HFFc6 (cell line): ENCODE results near the gene ERCC6L. TPM values are rescaled to one million over a fixed set of nuclear protein-coding genes. Genes with fewer than 3 reads are reported as not detected.
A peak's percentile ranks its signal among the peaks of the same experiment; 100 is the strongest.

Experiments used
- DNase-seq: peaks from one replicate; pipeline ENCODE4 v3.0.0-alpha.2; 2018
- H3K27ac Mint-ChIP-seq: 2 replicates; pipeline ENCODE4 v1.8.0; 2020; ENCODE audit warnings: mild to moderate bottlenecking, mixed read lengths
- H3K27me3 Mint-ChIP-seq: 2 replicates; pipeline ENCODE4 v1.8.0; 2021; ENCODE audit warnings: mild to moderate bottlenecking, moderate library complexity, mixed read lengths; ENCODE audit not compliant: insufficient read depth
- H3K36me3 Mint-ChIP-seq: 2 replicates; pipeline ENCODE4 v1.8.0; 2021; ENCODE audit warnings: low read depth, mixed read lengths
- H3K4me1 Mint-ChIP-seq: 2 replicates; pipeline ENCODE4 v1.8.0; 2020; ENCODE audit warnings: low read depth, mixed read lengths
- H3K4me3 Mint-ChIP-seq: 2 replicates; pipeline ENCODE4 v1.8.0; 2020; ENCODE audit warnings: mild to moderate bottlenecking, moderate library complexity, mixed read lengths
- H3K9me3 Mint-ChIP-seq: 2 replicates; pipeline ENCODE4 v1.8.0; 2020; ENCODE audit warnings: mild to moderate bottlenecking, mixed read lengths
- CTCF ChIP-seq: fragments of 200-600 bp; sonication (generic); IDR thresholded peaks from 2 replicates; pipeline ENCODE4 v1.5.0; 2021; ENCODE audit warnings: antibody characterized with exemption, mild to moderate bottlenecking
- total RNA-seq, 6 experiments: library from RNA; stranded (reverse); fragmentation: NEBNext Ultra II Directional; extraction: Animal tissue kit (Norgen Biotek cat#: 25700); gene quantifications; 2 replicates in 1 of 6; 3 replicates in 5 of 6; pipeline ENCODE4 v1.2.3, GENCODE V29; 2021

ERCC6L gene
- total RNA-seq, 6 experiments from 2014 or later, result 3.1 to 7.2 (median 6.6) TPM

GRCh38 chrX:72260448-72260847 is 21.6 kb upstream of the ERCC6L start:
- peaks cover 5% of the 10 kb centered on the region for H3K36me3 Mint-ChIP-seq
- H3K9me3 Mint-ChIP-seq, result no peaks in the 10 kb centered on the region
- no peak overlapping the region for H3K27ac Mint-ChIP-seq
- TF ChIP-seq CTCF, result no peak
- peaks cover 28% of the 10 kb centered on the region for H3K4me1 Mint-ChIP-seq
- no peaks in the 10 kb centered on the region; the same call in none of the 2 replicates for H3K27me3 Mint-ChIP-seq
- DNase-seq, result no peak
- H3K4me3 Mint-ChIP-seq, result no peak overlapping the region

- TF ChIP-seq CTCF, result no peak
- peak overlapping the region; percentile 61 for H3K4me3 Mint-ChIP-seq
- H3K36me3 Mint-ChIP-seq, result peaks cover 5% of the 10 kb centered on the region
- H3K27ac Mint-ChIP-seq, result peak overlapping the region; percentile 92
- DNase-seq, result peak; percentile 77
- no peaks in the 10 kb centered on the region for H3K9me3 Mint-ChIP-seq
- H3K27me3 Mint-ChIP-seq, result no peaks in the 10 kb centered on the region; the same call in none of the 2 replicates
- H3K4me1 Mint-ChIP-seq, result peaks cover 30% of the 10 kb centered on the region
Observed at GRCh38 chrX:72258174-72258573, 19.3 kb upstream of the ERCC6L start.

GRCh38 chrX:72255864-72256263 is 17.0 kb upstream of the ERCC6L start:
- Mint-ChIP-seq H3K4me1 (peaks cover 30% of the 10 kb centered on the region), H3K4me3 (no peak overlapping the region), H3K36me3 (peaks cover 5% of the 10 kb centered on the region), H3K27ac (no peak overlapping the region), H3K27me3 (no peaks in the 10 kb centered on the region; the same call in 1 of the 2 replicates), H3K9me3 (no peaks in the 10 kb centered on the region)
- no peak for TF ChIP-seq CTCF
- DNase-seq, result no peak

GRCh38 chrX:72255445-72255844 is 16.6 kb upstream of the ERCC6L start:
- Mint-ChIP-seq H3K4me1 (peaks cover 30% of the 10 kb centered on the region), H3K4me3 (peak overlapping the region; percentile 46; the same call in 1 of the 2 replicates), H3K36me3 (peaks cover 5% of the 10 kb centered on the region), H3K9me3 (no peaks in the 10 kb centered on the region), H3K27me3 (no peaks in the 10 kb centered on the region; the same call in 1 of the 2 replicates), H3K27ac (no peak overlapping the region)
- TF ChIP-seq CTCF, result no peak
- no peak for DNase-seq

GRCh38 chrX:72254816-72255215 is 16.0 kb upstream of the ERCC6L start:
- H3K27me3 Mint-ChIP-seq, result no peaks in the 10 kb centered on the region; the same call in 1 of the 2 replicates

More at GRCh38 chrX:72254816-72255215, 16.0 kb upstream of the ERCC6L start:
- Mint-ChIP-seq H3K9me3 (no peaks in the 10 kb centered on the region), H3K27ac (no peak overlapping the region), H3K4me1 (peaks cover 30% of the 10 kb centered on the region), H3K4me3 (no peak overlapping the region), H3K36me3 (peaks cover 5% of the 10 kb centered on the region)
- no peak for DNase-seq
- TF ChIP-seq CTCF, result no peak
